HG03558 (cell line): Measurements from ENCODE around the gene HBQ1.
"Not testable (repeated sequence)": the region's sequence is repeated elsewhere in the genome, so short reads cannot be mapped to it uniquely, and the experiment has no call there.

Source experiments
- ATAC-seq: cut with Tn5 transposase; IDR thresholded peaks from one replicate; pipeline ENCODE4 v1.9.1; 2021; ENCODE audit warnings: moderate number of reproducible peaks; ENCODE audit not compliant: unreplicated experiment; ENCODE audit errors: extremely low read depth

Gene HBQ1

GRCh38 chr16:175011-175949 lies 5.0 kb upstream of the HBQ1 start:
- ATAC-seq: no peak

GRCh38 chr16:176006-176405 lies 4.3 kb upstream of the HBQ1 start:
- ATAC-seq: not testable (repeated sequence)

GRCh38 chr16:176477-177382 lies 3.5 kb upstream of the HBQ1 start, which contains the start of gene HBA1:
TSS of gene HBA1 (plus strand) at chr16:176680. CDS start at chr16:176717, 37 bp downstream.
- ATAC-seq: not testable (repeated sequence)

GRCh38 chr16:177394-177822 lies 2.9 kb upstream of the HBQ1 start:
- ATAC-seq: no peak

- ATAC-seq: no peak
Measured at GRCh38 chr16:177981-178667, 2.1 kb upstream of the HBQ1 start.

- ATAC-seq: no peak
Measured at GRCh38 chr16:178668-179015, 1.6 kb upstream of the HBQ1 start.

- ATAC-seq: no peak
Measured at GRCh38 chr16:179211-180092, 807 bp upstream of the HBQ1 start.

- ATAC-seq: no peak
Measured at GRCh38 chr16:180681-181564, 664 bp downstream of the HBQ1 start.

- no peak for ATAC-seq
Measured at GRCh38 chr16:181565-182021, 1.3 kb downstream of the HBQ1 start.

GRCh38 chr16:183005-183404 lies 2.7 kb downstream of the HBQ1 start:
- ATAC-seq: no peak

- no peak for ATAC-seq
Measured at GRCh38 chr16:185213-185612, 5.0 kb downstream of the HBQ1 start.

- no peak for ATAC-seq
Measured at GRCh38 chr16:185691-186090, 5.4 kb downstream of the HBQ1 start.

GRCh38 chr16:187330-187729 lies 7.1 kb downstream of the HBQ1 start:
- ATAC-seq: no peak

- ATAC-seq: no peak
Measured at GRCh38 chr16:188674-189073, 8.4 kb downstream of the HBQ1 start.

GRCh38 chr16:189604-190186 lies 9.4 kb downstream of the HBQ1 start:
- ATAC-seq: no peak

GRCh38 chr16:191831-192230 lies 11.6 kb downstream of the HBQ1 start:
- no peak for ATAC-seq

GRCh38 chr16:192686-193085 lies 12.4 kb downstream of the HBQ1 start:
- ATAC-seq: no peak

GRCh38 chr16:193441-193840 lies 13.2 kb downstream of the HBQ1 start:
- no peak for ATAC-seq
